A549 (cell line): Measurements from ENCODE around the gene RER1. TPM values are rescaled to one million over a fixed set of nuclear protein-coding genes. Genes with fewer than 3 reads are reported as not detected.

Experiments
- ATAC-seq, 2 experiments: fragments of 200-7000 bp in 1 of 2; fragments of >200 bp in 1 of 2; cut with Nextera tagmentation in 1 of 2; cut with Tn5 transposase in 1 of 2; 3 replicates each; pipeline versions ENCODE4 v1.8.0 to v1.9.1; 2018 to 2020; ENCODE audit warnings: mild to moderate bottlenecking in 1 of 2, moderate library complexity in 1 of 2
- CTCF ChIA-PET: fragments of 300-600 bp; sonication (Branson Sonifier 250); formaldehyde crosslinking; extraction: SDS; loops from one replicate; lab custom pipeline; 2021; ENCODE audit warnings: antibody characterized with exemption, inconsistent platforms; lab: Yijun Ruan, JAX
- POLR2A ChIA-PET: fragments of 350-600 bp; formaldehyde crosslinking; extraction: SDS; loops from one replicate; lab custom pipeline; 2021; ENCODE audit warnings: antibody characterized with exemption, inconsistent platforms; lab: Yijun Ruan, JAX
- DNase-seq, 2 experiments: peaks; one replicate each; pipeline versions ENCODE4 v3.0.0 to v3.0.0-alpha.2; 2011 to 2016; ENCODE audit warnings: low read depth in 1 of 2, low spot score in 1 of 2
- FAIRE-seq: peaks from 2 replicates; lab custom pipeline; 2011; peaks lifted over from hg19 to GRCh38; lab: Jason Lieb, UNC
- H3K27ac ChIP-seq, 2 experiments: fragments of >200 bp; sonication (Bioruptor Twin); formaldehyde crosslinking; 3 replicates each; pipeline ENCODE4 v1.5.1; 2016 to 2017
- H3K4me1 ChIP-seq: fragments of >200 bp; sonication (Bioruptor Twin); formaldehyde crosslinking; 3 replicates; pipeline ENCODE4 v1.6.1; 2016
- H3K4me2 ChIP-seq: fragments of >200 bp; sonication (Bioruptor Twin); formaldehyde crosslinking; 3 replicates; pipeline ENCODE4 v1.6.1; 2016
- H3K4me3 ChIP-seq: fragments of >200 bp; sonication (Bioruptor Twin); formaldehyde crosslinking; 3 replicates; pipeline ENCODE4 v1.5.1; 2016
- H3K9me3 ChIP-seq: fragments of >200 bp; sonication (Bioruptor Twin); formaldehyde crosslinking; 3 replicates; pipeline ENCODE4 v1.6.1; 2016
- CBX8 ChIP-seq: fragments of 200-600 bp; sonication (generic); IDR thresholded peaks from 2 replicates; pipeline ENCODE4 v1.6.1; 2016
- CHD4 ChIP-seq: fragments of 200-600 bp; sonication (generic); IDR thresholded peaks from 2 replicates; pipeline ENCODE4 v1.6.1; 2016; ENCODE audit warnings: antibody characterized with exemption, mild to moderate bottlenecking, borderline replicate concordance
- CTCF ChIP-seq: fragments of >200 bp; sonication (Bioruptor Twin); formaldehyde crosslinking; IDR thresholded peaks from 3 replicates; pipeline ENCODE4 v1.5.1; 2016
- EHMT2 ChIP-seq: fragments of 200-600 bp; sonication (generic); IDR thresholded peaks from 2 replicates; pipeline ENCODE4 v1.6.1; 2016; ENCODE audit warnings: antibody characterized with exemption, low read depth, mild to moderate bottlenecking, moderate library complexity
- FOSL2 ChIP-seq, 2 experiments: fragments of 450-650 bp in 1 of 2; fragments of >200 bp in 1 of 2; sonication (Bioruptor Twin) in 1 of 2; formaldehyde crosslinking; IDR thresholded peaks; 2 replicates each; pipeline versions ENCODE4 v1.5.0 to v1.6.1; 2016 to 2020; ENCODE audit warnings: mild to moderate bottlenecking in 1 of 2, moderate library complexity in 1 of 2
- GATA3 ChIP-seq: IDR thresholded peaks from 2 replicates; pipeline ENCODE4 v1.6.1; 2012; ENCODE audit warnings: borderline replicate concordance
- KDM1A ChIP-seq: fragments of 200-600 bp; sonication (generic); IDR thresholded peaks from 2 replicates; pipeline ENCODE4 v1.6.1; 2016; ENCODE audit warnings: low read depth, mild to moderate bottlenecking
- MAFK ChIP-seq: fragments of 450-650 bp; IDR thresholded peaks from 2 replicates; pipeline ENCODE4 v1.6.1; 2014; ENCODE audit not compliant: partially characterized antibody
- NFE2L2 ChIP-seq: fragments of 150-350 bp; conservative IDR thresholded peaks from 2 replicates; pipeline ENCODE4 v1.6.1; 2014; ENCODE audit warnings: low read length
- NR3C1 ChIP-seq: fragments of >200 bp; sonication (Bioruptor Twin); formaldehyde crosslinking; IDR thresholded peaks from 3 replicates; pipeline ENCODE4 v1.6.1; 2017
- PBX3 ChIP-seq: IDR thresholded peaks from 2 replicates; pipeline ENCODE4 v1.6.1; 2012
- POLR2A ChIP-seq: IDR thresholded peaks from 2 replicates; pipeline ENCODE4 v1.6.1; 2012; ENCODE audit warnings: mild to moderate bottlenecking, low read length
- RAD21 ChIP-seq, 2 experiments: fragments of >200 bp in 1 of 2; sonication (Bioruptor Twin) in 1 of 2; formaldehyde crosslinking in 1 of 2; IDR thresholded peaks in 1 of 2; conservative IDR thresholded peaks in 1 of 2; 2 replicates in 1 of 2; 3 replicates in 1 of 2; pipeline ENCODE4 v1.6.1; 2012 to 2018; ENCODE audit warnings: inconsistent platforms in 1 of 2
- REST ChIP-seq: fragments of 200-600 bp; sonication (generic); IDR thresholded peaks from 2 replicates; pipeline ENCODE4 v1.6.1; 2016; ENCODE audit warnings: antibody characterized with exemption, mild to moderate bottlenecking, moderate library complexity
- SMC3 ChIP-seq: fragments of >200 bp; sonication (Bioruptor Twin); formaldehyde crosslinking; IDR thresholded peaks from 3 replicates; pipeline ENCODE4 v1.6.1; 2018; ENCODE audit warnings: inconsistent platforms
- TP53 ChIP-seq: fragments of 250-450 bp; sonication (Bioruptor Pico); IDR thresholded peaks from 2 replicates; pipeline ENCODE4 v1.5.0; 2021; ENCODE audit warnings: mild to moderate bottlenecking, moderate library complexity
- ZNF302 ChIP-seq: fragments of 250-450 bp; sonication (Bioruptor Pico); IDR thresholded peaks from 2 replicates; pipeline ENCODE4 v1.9.0; 2021; ENCODE audit warnings: inconsistent platforms, mild to moderate bottlenecking, moderate library complexity
- WGBS: methylation state at CpG from one replicate; pipeline ENCODE4 v1.1.6; 2017; ENCODE audit errors: missing lambda C conversion rate; 5-methylcytosine and 5-hydroxymethylcytosine counted together
- polyA plus RNA-seq, 4 experiments: library from polyadenylated mRNA; depleted of rRNA in 3 of 4; stranded (reverse); fragments of >200 nt; fragmentation: RNase III in 1 of 4; extraction: RNeasy Plus Mini Kit Qiagen cat#74134 plus additional on column Dnase treatment in 1 of 4; gene quantifications; 2 replicates in 3 of 4; 3 replicates in 1 of 4; pipeline ENCODE4 v1.2.3, GENCODE V29; 2011 to 2017
- TF ChIP-seq, protein P1 (sequence below): IDR thresholded peaks from 2 replicates; pipeline ENCODE4 v1.6.1; 2012

Gene RER1
- polyA plus RNA-seq, 2 of the 4 experiments (the other 2 are of a cell fraction) = 72.3 to 213 TPM

DNA sequence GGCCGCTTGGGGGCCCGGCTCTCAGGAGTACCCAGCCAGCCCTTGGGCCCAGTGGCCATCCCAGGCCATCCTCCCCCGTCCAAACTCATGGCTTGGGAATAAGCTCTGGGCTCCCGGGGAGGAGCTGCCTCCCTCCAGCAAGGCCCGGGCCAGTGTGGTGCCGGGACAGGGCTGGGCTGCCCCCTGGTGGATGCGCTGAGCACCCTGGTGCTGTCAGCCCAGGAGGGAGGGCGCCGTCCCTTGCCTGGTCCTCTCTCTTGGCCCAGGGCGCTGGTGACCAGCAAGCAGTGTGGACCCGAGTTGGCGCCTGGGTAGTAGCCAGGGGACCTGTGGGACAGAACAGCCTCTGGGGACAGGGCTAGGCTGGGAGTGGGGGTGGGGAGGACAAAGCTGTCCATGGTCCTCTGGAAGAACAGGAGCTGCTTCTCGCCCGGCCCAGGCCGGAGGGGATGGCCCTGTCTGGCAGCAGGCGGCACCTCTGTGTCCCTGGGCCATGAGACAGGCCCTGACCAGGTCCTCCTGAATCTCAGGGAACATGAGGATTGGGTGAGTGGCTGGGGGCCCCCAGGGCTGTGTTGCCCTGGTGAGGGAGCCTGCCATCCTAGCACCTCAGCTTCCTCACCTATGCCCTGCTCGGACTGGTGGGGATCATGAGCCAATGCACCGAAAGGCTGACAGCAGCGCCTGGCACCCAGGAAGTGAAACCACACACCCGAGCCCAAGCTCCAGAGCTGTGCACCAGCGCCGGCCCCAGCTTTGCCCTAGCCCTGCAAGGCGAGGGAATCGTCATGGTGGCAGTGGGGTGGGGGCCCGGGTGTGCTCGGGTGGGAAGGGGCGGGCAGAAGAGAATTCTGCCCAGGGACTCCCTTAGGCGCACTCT lies 9.7 kb upstream of the RER1 start:
- ATAC-seq (peak; percentile 90 to 98), DNase-seq (peak; percentile 67 to 89), FAIRE-seq (no peak)
- H3K9me3 ChIP-seq = no peaks in the 10 kb centered on the region
- no peak overlapping the region for H3K4me2 ChIP-seq
- WGBS = 72% methylated on average over 12 of the region's 28 CpGs
- TF ChIP-seq EHMT2 (no peak), PBX3 (no peak), RAD21 (conservative IDR thresholded peaks at IDR 0.05 in 1 of 2, IDR thresholded peaks at IDR 0.05 in 1 of 2) (peak; percentile 76 to 82), SMC3 (peak; percentile 86), MAFK (no peak), GATA3 (no peak), ZNF302 (CRISPR knock-in tag) (no peak), CTCF (peak; percentile 68), TP53 (CRISPR knock-in tag) (no peak)
- TF ChIP-seq, protein P1, sequence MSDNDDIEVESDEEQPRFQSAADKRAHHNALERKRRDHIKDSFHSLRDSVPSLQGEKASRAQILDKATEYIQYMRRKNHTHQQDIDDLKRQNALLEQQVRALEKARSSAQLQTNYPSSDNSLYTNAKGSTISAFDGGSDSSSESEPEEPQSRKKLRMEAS = no peak
- POLR2A ChIA-PET = interaction anchor here (1.0 to 2.9 kb wide), 4 partner anchors 9 to 187 kb away, joined by 4 to 25 read pairs (median 5); partner anchors contain the start of genes FAAP20, MORN1 and RER1
- H3K4me3 ChIP-seq = no peak overlapping the region
- no peak overlapping the region for H3K27ac ChIP-seq
- no peaks in the 10 kb centered on the region for H3K4me1 ChIP-seq
- CTCF ChIA-PET = interaction anchor here (0.7 to 16.3 kb wide), 31 partner anchors 9 to 246 kb away, joined by 3 to 267 read pairs (median 5); partner anchors contain the start of genes FAAP20, MORN1 and RER1

DNA sequence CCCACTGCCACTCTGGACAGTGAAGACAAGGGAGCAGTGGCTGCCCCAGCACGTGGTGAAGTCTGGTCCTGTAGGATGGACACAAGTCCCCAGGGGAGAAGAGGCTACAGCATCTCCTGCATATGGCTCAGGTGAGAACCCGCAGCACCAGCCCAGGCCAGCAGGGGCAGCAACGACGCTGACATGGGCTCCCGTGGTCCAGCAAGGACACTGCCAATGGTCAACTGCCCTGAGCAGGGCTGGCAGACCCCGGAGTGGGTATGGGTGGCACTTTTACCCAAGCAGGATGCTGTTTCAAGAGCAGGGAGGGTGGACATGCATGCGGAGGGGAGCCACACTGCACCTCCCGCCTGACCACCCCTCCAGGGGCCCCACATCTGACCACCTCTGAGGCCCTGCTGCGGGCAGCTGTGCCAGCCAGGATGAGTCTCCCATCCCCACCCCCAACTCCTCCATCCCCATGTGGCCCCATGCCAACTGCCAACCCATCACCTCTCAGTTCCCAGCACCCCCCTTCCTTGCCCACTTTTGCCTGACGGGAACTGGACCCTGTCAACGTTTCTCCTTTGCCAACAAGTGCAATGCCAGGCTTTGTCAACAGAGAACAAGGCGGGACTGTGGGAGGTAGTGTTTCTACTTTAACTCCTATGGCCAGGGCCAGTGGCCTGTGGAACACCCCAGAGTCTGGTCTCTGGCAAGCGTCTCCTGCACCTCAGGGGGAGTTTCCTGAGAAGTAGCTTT lies 8.8 kb upstream of the RER1 start:
- no peak for TF ChIP-seq NR3C1
- no peak for TF ChIP-seq ZNF302 (CRISPR knock-in tag)
- no peak for TF ChIP-seq FOSL2 (IDR thresholded peaks at IDR 0.05)
- no peak for TF ChIP-seq FOSL2 (CRISPR knock-in tag; IDR thresholded peaks at IDR 0.05)
- no peak for TF ChIP-seq GATA3
- TF ChIP-seq KDM1A = no peak
- no peak for TF ChIP-seq TP53 (CRISPR knock-in tag)
- no peak for TF ChIP-seq POLR2A
- TF ChIP-seq CBX8 = no peak
- TF ChIP-seq NFE2L2 = no peak
- no peak for TF ChIP-seq REST
- no peak for TF ChIP-seq CHD4
- POLR2A ChIA-PET = interaction anchor here (1.3 to 2.9 kb wide), 3 partner anchors 68 to 188 kb away, joined by 4 to 25 read pairs (median 5); partner anchors contain the start of gene FAAP20

More for the DNA sequence above, 8.8 kb upstream of the RER1 start:
- ATAC-seq (peak; percentile 73 to 80), FAIRE-seq (no peak), DNase-seq (peak; percentile 52 to 70)
- 74% methylated on average over 9 of the region's 13 CpGs for WGBS
- Histone ChIP-seq H3K4me1 (no peaks in the 10 kb centered on the region), H3K4me3 (no peak overlapping the region), H3K27ac (no peak overlapping the region), H3K9me3 (no peaks in the 10 kb centered on the region), H3K4me2 (no peak overlapping the region)
- CTCF ChIA-PET = interaction anchor here (0.6 to 16.3 kb wide), 29 partner anchors 8 to 243 kb away, joined by 3 to 267 read pairs (median 5); partner anchors contain the start of genes FAAP20, MORN1 and RER1
